ENCODE measurements around the gene BICDL1.

The BICDL1 gene

GRCh38 chr12:120102189-120103043, 113.4 kb downstream of the BICDL1 start:
- no peak for DNase-seq

- DNase-seq = no peak
Observed at GRCh38 chr12:120103044-120103338, 114.0 kb downstream of the BICDL1 start.

GRCh38 chr12:120103371-120103770, 114.3 kb downstream of the BICDL1 start:
- no peak for DNase-seq

GRCh38 chr12:120106151-120106550, 117.1 kb downstream of the BICDL1 start:
- no peak for DNase-seq

GRCh38 chr12:120109570-120110267, 120.7 kb downstream of the BICDL1 start:
- DNase-seq = no peak

GRCh38 chr12:120110550-120111501, 121.8 kb downstream of the BICDL1 start:
- DNase-seq = no peak

- no peak for DNase-seq
Observed at GRCh38 chr12:120115066-120115465, 126.0 kb downstream of the BICDL1 start.

- no peak for DNase-seq
Observed at GRCh38 chr12:120115692-120116440, 126.8 kb downstream of the BICDL1 start.

- no peak for DNase-seq
Observed at GRCh38 chr12:120116441-120116791, 127.4 kb downstream of the BICDL1 start, which contains the start of gene RAB35. RAB35 (minus strand) TSS chr12:120116753; CDS start chr12:120116650, 103 bp downstream.

GRCh38 chr12:120116792-120117651, 128.0 kb downstream of the BICDL1 start:
- DNase-seq = peak; percentile 69

- no peak for DNase-seq
Observed at GRCh38 chr12:120117961-120118320, 128.9 kb downstream of the BICDL1 start.

- DNase-seq = no peak
Observed at GRCh38 chr12:120118321-120119061, 129.5 kb downstream of the BICDL1 start.

- no peak for DNase-seq
Observed at GRCh38 chr12:120119271-120119973, 130.4 kb downstream of the BICDL1 start.

GRCh38 chr12:120121343-120121742, 132.3 kb downstream of the BICDL1 start:
- DNase-seq = no peak

GRCh38 chr12:120121766-120122293, 132.8 kb downstream of the BICDL1 start:
- no peak for DNase-seq

- DNase-seq = no peak
Observed at GRCh38 chr12:120125029-120125428, 136.0 kb downstream of the BICDL1 start.

- DNase-seq = no peak
Observed at GRCh38 chr12:120125792-120126634, 137.0 kb downstream of the BICDL1 start.

GRCh38 chr12:120126635-120127005, 137.6 kb downstream of the BICDL1 start:
- no peak for DNase-seq

GRCh38 chr12:120130011-120130410, 141.0 kb downstream of the BICDL1 start:
- no peak for DNase-seq

Measured in NCI-H2029 treated with DMSO at 0.1 percent for 48 hours (cell line).